GM18520 (cell line): Measurements from ENCODE around the gene KLHL17.
A peak's percentile ranks its signal among the peaks of the same experiment; 100 is the strongest.
"Not testable (repeated sequence)": the region's sequence is repeated elsewhere in the genome, so short reads cannot be mapped to it uniquely, and the experiment has no call there.

Experiments
- ATAC-seq: cut with Tn5 transposase; IDR thresholded peaks from one replicate; pipeline ENCODE4 v1.9.1; 2021; ENCODE audit not compliant: unreplicated experiment

KLHL17 gene

GRCh38 chr1:998995-999724, 38.8 kb downstream of the KLHL17 start:
- ATAC-seq, result no peak

GRCh38 chr1:999725-1000356, 39.5 kb downstream of the KLHL17 start, which contains the start of gene HES4:
Gene HES4 (minus strand): TSS chr1:1000097. CDS start chr1:999973, 124 bp downstream.
- no peak for ATAC-seq

- ATAC-seq, result no peak
Observed at GRCh38 chr1:1000357-1001056, 40.1 kb downstream of the KLHL17 start.

GRCh38 chr1:1001057-1001783, 40.8 kb downstream of the KLHL17 start:
- ATAC-seq, result no peak

- no peak for ATAC-seq
Observed at GRCh38 chr1:1003618-1004419, 43.4 kb downstream of the KLHL17 start.

- ATAC-seq, result no peak
Observed at GRCh38 chr1:1004420-1004779, 44.0 kb downstream of the KLHL17 start.

- ATAC-seq, result no peak
Observed at GRCh38 chr1:1004780-1005697, 44.7 kb downstream of the KLHL17 start.

GRCh38 chr1:1005774-1006304, 45.5 kb downstream of the KLHL17 start:
- ATAC-seq, result no peak

GRCh38 chr1:1006305-1007159, 46.1 kb downstream of the KLHL17 start:
- ATAC-seq, result no peak

- ATAC-seq, result not testable (repeated sequence)
Observed at GRCh38 chr1:1010131-1010530, 49.7 kb downstream of the KLHL17 start.

GRCh38 chr1:1011396-1011949, 51.1 kb downstream of the KLHL17 start:
- ATAC-seq, result no peak

- peak; percentile 10 for ATAC-seq
Observed at GRCh38 chr1:1012736-1013104, 52.3 kb downstream of the KLHL17 start.

GRCh38 chr1:1013105-1013921, 52.9 kb downstream of the KLHL17 start, which contains the start of gene ISG15:
Gene ISG15 (plus strand): TSS chr1:1013497. CDS start chr1:1013574, 77 bp downstream.
- peak; percentile 63 for ATAC-seq

- ATAC-seq, result no peak
Observed at GRCh38 chr1:1013922-1014648, 53.7 kb downstream of the KLHL17 start.

- ATAC-seq, result no peak
Observed at GRCh38 chr1:1014799-1015681, 54.7 kb downstream of the KLHL17 start.
